ENCODE measurements around the gene TIMM29. TPM values are rescaled to one million over a fixed set of nuclear protein-coding genes. Genes with fewer than 3 reads are reported as not detected.

The TIMM29 gene
- total RNA-seq = 10 to 100 TPM; 16.5 to 22.0 TPM

DNA sequence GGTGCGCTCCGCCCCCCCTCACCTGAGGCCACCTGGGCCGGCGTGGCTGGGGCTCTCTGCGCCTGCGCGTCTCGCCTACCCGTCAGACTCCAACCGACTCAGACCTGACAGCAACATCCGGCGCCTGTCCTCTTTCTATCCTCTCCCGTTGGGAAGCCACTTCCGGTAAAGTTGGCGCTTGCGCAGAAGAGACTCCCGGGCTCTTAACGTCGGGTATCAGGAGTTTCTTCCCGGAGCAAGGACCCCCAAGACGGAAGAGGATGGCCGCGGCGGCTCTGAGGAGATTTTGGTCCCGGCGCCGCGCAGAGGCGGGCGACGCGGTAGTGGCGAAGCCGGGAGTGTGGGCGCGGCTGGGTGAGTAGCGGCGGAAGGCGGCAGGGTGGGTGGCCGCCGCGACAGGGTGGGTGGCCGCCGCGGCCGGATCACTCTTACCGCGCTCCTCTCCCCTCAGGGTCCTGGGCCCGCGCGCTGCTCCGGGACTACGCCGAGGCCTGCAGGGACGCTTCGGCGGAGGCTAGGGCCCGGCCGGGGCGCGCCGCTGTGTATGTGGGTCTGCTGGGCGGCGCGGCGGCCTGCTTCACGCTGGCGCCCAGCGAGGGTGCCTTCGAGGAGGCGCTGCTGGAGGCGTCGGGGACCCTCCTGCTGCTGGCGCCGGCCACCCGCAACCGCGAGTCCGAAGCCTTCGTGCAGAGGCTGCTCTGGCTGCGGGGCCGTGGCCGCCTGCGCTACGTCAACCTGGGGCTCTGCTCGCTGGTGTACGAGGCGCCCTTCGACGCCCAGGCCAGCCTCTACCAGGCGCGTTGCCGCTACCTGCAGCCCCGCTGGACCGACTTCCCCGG is at the start of gene TIMM29, which contains the start of gene YIPF2:
Gene TIMM29, plus strand, starts transcription at position 249 of the 839 bp plus-strand sequence. Its CDS starts 12 bp downstream, at position 261.
Gene YIPF2, minus strand, starts transcription at position 77 of the 839 bp plus-strand sequence. CDS start 229 bp downstream, outside the sequence.
- DNase-seq (ENCODE audit: low spot score) = peak; percentile 98
- TF ChIP-seq, protein P1, sequence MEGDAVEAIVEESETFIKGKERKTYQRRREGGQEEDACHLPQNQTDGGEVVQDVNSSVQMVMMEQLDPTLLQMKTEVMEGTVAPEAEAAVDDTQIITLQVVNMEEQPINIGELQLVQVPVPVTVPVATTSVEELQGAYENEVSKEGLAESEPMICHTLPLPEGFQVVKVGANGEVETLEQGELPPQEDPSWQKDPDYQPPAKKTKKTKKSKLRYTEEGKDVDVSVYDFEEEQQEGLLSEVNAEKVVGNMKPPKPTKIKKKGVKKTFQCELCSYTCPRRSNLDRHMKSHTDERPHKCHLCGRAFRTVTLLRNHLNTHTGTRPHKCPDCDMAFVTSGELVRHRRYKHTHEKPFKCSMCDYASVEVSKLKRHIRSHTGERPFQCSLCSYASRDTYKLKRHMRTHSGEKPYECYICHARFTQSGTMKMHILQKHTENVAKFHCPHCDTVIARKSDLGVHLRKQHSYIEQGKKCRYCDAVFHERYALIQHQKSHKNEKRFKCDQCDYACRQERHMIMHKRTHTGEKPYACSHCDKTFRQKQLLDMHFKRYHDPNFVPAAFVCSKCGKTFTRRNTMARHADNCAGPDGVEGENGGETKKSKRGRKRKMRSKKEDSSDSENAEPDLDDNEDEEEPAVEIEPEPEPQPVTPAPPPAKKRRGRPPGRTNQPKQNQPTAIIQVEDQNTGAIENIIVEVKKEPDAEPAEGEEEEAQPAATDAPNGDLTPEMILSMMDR (IDR thresholded peaks at IDR 0.05) = peak in 1 of 2 donors; percentile 4
- peaks cover 9% of the 10 kb centered on the region for H3K36me3 ChIP-seq

DNA sequence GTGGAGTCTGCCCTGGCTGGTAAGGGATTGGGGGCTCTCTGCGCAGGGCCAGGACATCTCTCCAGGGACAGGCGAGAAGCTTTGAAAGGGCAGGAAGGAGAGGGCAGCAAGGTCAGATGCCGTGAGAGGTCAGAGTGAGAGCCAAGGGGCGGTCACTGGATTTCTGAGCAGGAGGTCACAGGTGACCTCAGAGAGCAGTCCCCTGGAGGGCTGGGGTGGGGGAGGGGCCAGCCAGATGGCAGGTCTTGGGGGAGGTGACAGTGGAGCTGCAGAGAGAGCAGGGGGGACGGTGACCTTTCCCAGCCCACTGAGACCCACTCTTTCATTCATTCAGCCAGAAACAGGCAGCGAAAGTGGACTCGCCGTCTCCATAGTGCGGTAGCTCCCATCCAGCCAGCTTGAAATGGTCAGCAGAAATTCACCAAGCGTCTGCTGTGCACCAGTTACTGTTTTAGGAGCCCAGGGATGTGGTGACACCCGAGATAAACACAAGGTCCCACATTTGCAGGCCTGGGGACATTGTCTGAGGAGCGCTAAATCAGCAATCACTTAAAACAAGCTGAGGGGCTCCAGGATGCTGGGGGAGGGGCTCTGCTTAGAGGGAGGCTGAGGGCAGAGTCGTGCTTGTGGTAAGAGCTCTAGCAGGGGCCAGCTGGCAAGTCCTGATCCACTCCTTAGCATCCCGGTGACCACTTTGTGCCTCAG is 47.1 kb upstream of the TIMM29 start:
- Histone ChIP-seq H3K4me3 (no peak overlapping the region), H3K4me1 (peaks cover 0 to 65% of the 10 kb centered on the region in 2 donors), H3K9me3 (no peaks in the 10 kb centered on the region), H3K27me3 (no peaks in the 10 kb centered on the region), H3K27ac (peak overlapping the region; percentile 33 to 68), H3K36me3 (no peaks in the 10 kb centered on the region)
- TF ChIP-seq, protein P1 (IDR thresholded peaks at IDR 0.05) = no peak
- DNase-seq (ENCODE audit: low spot score) = no peak

More for the DNA sequence above, at the start of gene TIMM29, which contains the start of gene YIPF2:
- no peaks in the 10 kb centered on the region for H3K27me3 ChIP-seq
- peaks cover 0 to 21% of the 10 kb centered on the region in 2 donors for H3K4me1 ChIP-seq
- H3K9me3 ChIP-seq = no peaks in the 10 kb centered on the region
- peak within 1 kb of the TSS; percentile 87 to 95 for H3K27ac ChIP-seq
- H3K4me3 ChIP-seq = peak within 1 kb of the TSS; percentile 68 to 99

DNA sequence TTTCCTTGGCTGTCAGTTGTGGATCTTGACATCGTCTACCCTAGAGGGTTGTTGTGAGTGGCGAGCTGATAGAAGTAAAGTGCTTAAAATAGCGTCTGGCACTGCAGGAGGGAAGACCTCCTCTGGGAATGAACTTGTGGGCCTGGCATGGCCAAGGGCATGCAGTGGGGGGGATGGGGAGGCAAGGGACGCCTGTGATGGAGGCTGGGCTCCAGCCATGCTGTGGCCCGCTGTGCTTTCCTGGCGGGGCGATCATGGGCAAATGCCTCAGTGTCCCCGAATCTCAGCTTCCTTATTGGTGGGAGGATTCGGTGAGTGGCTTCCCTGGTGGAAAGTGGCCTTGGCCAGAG is 46.5 kb upstream of the TIMM29 start:
- no peak for DNase-seq (ENCODE audit: low spot score)
- Histone ChIP-seq H3K4me3 (no peak overlapping the region), H3K4me1 (peaks cover 0 to 64% of the 10 kb centered on the region in 2 donors), H3K9me3 (no peaks in the 10 kb centered on the region), H3K27ac (peak overlapping the region; percentile 33 to 68), H3K36me3 (no peaks in the 10 kb centered on the region), H3K27me3 (no peaks in the 10 kb centered on the region)
- TF ChIP-seq, protein P1 (IDR thresholded peaks at IDR 0.05) = no peak

DNA sequence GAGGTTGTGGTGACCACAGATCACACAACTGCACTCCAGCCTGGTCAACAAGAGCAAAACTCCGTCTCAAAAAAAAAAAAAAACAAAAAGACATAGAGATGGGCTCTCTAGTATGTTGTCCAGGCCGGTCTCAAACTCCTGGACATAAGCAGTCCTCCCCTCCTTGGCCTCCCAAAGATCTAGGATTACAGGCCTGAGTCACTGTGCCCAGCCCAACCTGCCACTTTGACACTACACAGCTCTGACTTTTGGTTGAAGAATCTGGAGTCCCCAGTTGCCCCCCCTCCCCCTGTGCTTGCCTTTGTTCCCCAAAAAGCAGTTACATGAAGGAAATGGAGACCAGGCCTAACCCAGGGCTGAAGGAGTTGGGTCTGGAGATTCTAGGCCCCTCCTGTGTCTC is 44.3 kb upstream of the TIMM29 start:
- TF ChIP-seq, protein P1 (IDR thresholded peaks at IDR 0.05) = no peak
- Histone ChIP-seq H3K27me3 (no peaks in the 10 kb centered on the region), H3K4me1 (peaks cover 0 to 56% of the 10 kb centered on the region in 2 donors), H3K4me3 (no peak overlapping the region), H3K9me3 (no peaks in the 10 kb centered on the region), H3K27ac (no peak overlapping the region), H3K36me3 (no peaks in the 10 kb centered on the region)
- no peak for DNase-seq (ENCODE audit: low spot score)

DNA sequence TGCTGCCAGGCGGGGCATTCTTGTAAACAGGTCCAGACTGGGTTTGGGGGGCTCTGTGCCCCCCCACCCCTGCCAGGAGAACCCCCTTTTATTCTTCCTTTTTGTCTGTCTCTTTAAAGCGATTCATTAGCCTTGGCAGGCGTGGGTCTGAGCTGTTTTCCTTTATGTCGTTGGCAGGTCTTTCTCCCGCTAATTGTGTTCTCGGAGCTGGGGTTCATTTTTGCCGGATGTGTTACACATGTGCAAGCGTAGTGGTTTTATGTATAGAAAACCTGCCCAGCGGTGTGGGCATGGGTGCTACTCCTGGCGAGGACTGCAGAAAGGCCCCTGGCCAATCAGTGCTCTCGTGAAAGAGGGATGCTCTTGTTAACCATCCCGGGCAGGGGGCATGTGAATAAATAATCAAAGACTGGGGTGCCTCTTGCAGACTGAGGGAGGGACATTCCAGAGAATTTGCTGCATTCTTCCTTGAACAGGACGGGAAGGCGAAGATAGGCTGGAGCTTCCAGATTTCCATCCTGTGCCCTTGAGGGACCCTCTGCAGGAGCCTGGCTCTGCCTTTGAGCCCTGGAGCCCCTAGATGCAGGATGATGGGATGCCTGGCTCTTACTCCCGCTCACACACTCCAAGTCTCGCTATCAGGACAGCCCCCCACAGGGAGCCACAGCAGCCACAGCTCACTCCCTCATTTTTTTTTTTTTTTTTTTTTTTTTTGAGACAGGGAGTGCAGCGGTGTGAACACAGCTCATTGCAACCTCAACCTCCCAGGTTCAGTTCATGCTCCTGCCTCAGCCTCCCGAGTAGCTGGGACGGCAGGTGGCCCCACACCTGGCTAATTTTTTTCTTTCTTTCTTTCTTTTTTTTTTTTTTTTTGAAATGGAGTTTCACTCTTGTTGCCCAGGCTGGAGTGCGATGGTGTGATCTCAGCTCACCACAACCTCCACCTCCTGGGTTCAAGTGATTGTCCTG is 43.1 kb upstream of the TIMM29 start:
- Histone ChIP-seq H3K36me3 (no peaks in the 10 kb centered on the region), H3K4me3 (no peak overlapping the region), H3K27me3 (no peaks in the 10 kb centered on the region), H3K4me1 (peaks cover 0 to 49% of the 10 kb centered on the region in 2 donors), H3K27ac (no peak overlapping the region), H3K9me3 (no peaks in the 10 kb centered on the region)
- TF ChIP-seq, protein P1 (IDR thresholded peaks at IDR 0.05) = no peak
- no peak for DNase-seq (ENCODE audit: low spot score)

Data from right atrium auricular region (tissue), 2 donors.